Fibroblast of skin of abdomen (primary cell): ENCODE results near the gene DMD. TPM values are rescaled to one million over a fixed set of nuclear protein-coding genes. Genes with fewer than 3 reads are reported as not detected.
"Not testable (repeated sequence)": the region's sequence is repeated elsewhere in the genome, so short reads cannot be mapped to it uniquely, and the experiment has no call there.

Source experiments
- DNase-seq: peaks from one replicate; pipeline ENCODE4 v3.0.0-alpha.2; 2013
- polyA plus RNA-seq, 2 experiments: library from polyadenylated mRNA; unstranded; fragments of 120-200 nt; gene quantifications; one replicate each; pipeline ENCODE4 v1.2.1, GENCODE V29; 2013; ENCODE audit not compliant: insufficient read length in 2 of 2

The DMD gene
- 6.4 TPM for polyA plus RNA-seq (2013, experiment 1 of 2; ENCODE audit: insufficient read length)
- 6.4 TPM for polyA plus RNA-seq (2013, experiment 2 of 2; ENCODE audit: insufficient read length)

DNA sequence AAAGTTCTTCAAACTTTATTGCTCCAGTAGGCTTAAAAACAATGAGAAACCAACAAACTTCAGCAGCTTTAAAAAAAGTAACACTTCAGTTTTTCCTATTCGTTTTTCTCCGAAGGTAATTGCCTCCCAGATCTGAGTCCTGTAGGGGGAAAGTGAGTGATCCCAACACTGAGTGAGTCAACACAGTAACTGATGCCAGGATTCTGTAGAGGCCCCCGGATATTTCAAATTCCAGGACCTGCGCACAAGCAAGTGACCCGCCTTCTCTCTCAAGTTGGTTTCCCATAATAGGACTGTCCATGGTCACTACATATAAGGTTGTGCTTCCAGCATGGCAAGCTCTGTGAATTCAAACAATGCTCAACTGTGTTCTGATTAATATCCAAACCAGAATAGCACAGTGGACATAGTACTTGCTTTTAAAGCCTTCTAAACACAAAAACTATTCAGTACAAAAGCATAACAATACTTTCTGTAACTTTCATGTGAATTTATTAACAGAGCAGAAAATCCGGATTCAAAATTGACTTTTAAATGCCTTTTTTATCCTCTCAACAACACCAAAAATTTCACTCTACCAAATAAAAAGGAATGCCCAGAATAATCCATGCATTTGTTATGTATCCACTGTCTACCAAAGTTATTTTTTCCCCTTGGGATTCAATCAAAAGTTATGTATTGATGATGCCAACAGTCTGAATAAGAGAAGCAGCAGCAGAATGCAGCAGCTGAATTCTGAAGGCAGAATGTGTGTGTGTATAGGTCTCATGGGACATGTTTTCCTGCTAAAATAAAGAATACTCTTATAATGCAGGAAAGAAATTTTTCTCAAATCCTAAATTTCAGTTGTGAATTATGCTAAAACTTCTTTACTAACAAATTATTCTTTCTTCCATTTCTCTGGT is at the start of gene DMD:
DMD (minus strand) TSS at position 194 of the 905 bp plus-strand sequence. CDS start 237 bp downstream, outside the sequence.
- DNase-seq: peak; percentile 74

DNA sequence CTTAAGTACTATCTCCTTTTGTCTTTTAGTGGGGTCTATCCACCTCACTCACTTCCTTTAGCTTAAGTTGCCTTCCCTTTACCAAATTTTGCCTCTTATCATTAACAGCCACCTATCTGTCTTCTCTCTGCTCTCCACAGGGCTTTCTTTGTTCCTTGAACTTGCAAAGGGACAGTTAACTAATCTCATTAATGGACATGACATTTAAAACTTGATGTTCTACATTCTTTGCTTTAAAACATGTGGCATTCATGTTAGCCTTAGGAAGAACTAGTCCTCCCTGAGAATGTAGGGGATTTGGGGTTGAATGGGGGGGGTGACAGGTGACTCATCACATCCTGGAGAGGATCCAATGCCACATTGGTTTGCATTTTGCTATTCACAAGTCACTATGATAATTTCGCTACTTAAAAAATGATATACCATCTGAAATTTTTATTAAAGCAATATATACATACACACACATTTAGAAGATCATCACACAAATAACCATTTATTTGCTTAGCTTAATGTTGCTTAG is 41.0 kb upstream of the DMD start:
- DNase-seq: peak; percentile 0

DNA sequence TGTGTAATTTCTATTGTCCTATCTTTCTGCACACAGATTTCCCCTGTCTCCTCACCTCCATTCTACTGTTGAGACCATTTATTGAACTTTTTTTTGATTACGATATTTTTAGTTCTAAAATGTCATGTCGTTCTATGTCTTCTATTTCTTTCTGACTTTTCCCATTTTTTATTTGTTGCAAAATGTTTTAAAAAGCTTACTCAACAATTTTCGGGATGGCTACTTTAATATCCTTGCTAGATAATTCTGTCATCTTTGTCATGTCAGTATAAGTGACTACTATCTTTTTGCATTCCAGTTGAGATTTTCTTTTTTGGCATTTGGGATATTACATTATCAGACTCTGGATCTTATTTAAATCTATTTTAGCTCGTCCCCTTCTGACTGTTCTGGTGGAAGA is 7.5 kb upstream of the DMD start:
- DNase-seq: no peak

DNA sequence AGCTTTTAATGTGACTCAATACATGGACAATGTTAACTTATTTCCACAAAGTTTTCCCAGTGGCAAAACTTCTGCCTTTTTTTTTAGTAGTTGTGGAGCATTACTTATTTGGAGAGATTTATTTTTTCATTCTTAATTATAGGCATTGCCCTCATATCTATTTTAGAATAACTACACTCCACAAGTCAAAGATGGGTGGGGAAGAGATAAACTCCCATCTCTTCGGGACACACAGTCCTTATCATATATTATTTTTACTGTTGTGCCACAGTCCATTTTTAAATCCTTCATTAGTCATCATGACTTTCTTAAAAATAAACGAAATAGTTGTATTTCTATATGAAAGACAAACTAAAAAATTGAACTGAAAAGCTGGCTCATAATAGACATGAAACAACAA is 1.2 kb downstream of the DMD start:
- no peak for DNase-seq

DNA sequence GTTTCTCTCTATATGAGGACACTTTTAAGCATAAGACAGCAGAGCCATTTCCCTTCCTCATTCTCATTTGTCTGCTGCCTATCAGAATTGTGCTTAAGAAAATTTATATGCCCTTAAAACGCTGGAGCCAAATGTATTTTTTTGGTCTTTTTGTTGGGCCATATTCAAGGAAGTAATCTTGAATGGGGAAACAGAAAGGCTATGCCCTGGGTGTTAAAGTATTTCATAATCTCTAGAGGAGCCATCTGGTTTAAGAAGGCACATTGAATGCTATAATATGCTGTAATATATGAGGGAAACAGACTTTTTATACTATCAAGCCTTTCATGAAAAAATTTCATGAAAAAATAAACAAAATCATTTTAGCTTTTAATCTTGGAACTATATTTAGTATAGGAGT is 4.3 kb downstream of the DMD start:
- DNase-seq: no peak

DNA sequence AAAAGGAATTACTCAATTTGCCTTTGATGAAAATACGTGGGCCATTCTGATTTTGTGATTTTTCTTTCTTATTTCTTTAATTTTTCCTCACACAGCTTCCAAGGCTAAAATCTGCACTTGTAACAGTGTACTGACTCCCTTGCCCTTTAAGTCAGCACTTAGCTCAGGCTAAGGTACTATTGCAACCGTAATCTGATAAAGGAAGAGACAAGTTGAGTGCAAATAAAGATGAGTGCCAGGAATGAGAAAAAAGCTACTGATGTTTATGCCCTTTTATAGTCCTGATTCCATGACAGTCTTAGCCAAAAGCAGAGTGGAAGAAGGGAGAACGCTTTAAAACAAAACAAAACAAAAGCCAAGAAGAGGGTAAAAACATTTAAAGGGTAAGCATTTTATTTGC is 6.0 kb downstream of the DMD start:
- DNase-seq: no peak

DNA sequence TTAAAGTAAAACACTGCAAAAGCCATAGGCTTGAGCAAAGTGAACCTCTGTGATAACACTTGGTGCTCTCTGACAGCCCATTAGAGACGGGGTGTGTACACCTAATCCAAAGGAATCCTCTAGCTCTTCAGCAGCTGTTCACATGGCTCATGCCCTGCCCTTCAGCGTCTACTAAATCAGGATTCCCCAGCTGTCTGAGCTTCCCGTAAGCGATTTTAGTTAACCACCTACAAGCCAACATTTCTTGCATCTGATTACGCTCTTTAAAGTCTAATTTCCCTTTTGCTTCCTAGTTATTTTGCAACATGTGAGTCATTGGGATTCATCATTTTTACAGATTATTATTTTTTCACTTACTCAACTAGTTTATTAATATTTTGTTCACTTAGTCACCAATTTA is 6.5 kb downstream of the DMD start:
- peak; percentile 8 for DNase-seq

DNA sequence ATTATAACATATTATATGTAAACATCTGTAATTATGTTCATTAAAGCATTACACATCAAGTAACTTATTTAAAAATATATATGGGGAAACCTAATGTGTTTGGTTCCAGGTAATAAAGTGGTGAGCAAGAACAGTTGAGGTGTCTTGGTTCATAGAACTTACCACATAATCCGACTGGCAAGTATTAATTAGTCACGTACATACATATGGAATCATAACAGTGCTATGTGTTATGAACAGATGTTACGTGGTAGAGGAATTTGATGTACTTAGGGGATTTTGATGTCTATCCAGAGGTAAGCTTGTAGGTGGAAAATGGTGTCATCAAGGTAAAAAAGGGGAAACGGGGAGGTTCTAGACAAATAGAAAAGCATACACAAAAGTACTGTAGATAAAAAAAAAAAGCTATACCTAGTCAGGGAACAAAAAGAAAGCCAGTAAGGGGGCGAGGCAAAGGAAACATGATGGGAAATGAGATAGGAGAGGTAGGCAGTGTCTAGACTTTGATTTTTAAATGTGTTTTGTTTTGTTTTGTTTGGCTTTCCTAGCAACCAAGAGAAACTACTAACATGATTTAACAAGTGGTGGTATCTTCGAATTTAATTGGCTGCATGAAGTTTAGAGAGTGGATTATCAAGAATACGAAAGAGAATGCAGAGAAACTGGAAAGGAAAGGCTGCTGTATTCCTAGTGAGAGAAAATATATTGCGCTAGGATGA is 12.6 kb downstream of the DMD start:
- no peak for DNase-seq

DNA sequence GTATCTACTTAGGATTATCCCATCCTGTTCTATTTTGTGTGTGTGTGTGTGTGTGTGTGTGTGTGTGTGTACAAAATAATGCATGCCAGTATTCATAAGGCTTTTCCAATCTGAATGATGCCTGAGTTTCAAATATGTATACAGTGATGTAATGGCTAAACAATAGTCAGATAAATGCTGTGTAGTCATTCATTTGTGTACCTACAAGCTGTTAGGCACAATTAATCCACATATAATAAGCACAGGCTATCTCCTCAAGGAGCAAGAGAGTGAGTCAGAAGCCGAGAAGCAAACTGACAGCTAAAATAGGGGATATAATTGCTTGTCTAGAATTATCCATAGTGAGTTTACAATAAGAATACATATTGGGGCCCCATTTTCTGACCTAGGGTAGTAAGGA is 15.7 kb downstream of the DMD start:
- no peak for DNase-seq

DNA sequence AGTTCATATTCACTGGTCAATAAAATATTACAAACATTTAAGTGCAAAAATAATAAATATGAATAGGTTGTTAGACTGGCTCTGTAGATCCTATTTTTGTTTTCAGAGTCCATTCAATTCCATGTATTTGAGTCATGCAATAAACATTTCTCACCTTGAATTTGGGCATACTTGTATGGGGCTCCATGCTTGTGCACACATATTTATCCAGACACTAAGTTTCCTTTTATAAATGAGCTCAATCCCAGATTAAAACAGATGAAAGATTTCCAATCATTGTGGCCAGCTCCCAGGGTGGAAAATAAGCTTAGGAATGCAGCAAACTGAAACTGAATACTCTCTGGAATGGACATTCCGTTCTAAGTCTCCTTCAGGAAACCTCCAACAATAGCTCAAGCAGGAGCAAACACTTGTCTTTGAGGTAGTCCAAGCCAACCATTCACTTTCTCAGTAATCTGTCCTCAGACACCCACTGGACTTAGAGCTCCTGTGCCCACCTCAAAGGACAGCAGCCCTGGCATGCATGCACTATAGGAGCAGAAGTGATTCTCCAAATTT is 16.4 kb downstream of the DMD start:
- DNase-seq: peak; percentile 14

DNA sequence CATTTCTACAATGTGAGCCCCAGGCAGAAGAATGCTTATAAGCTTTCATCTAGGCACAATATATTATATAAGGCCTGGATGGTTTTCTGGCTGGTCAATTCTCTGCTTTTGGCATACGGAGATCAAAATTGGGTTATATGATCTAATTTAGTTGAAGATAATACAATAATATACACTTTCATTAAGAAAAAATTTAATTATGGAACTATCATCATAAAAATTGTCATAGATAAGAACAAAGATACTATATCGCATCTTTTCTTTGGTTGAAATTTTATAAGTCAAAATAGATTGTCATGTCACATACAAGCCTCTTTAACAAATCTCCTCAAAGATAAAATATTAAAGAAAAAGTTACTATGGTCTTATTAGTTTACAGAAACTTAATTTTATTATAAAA is 17.1 kb downstream of the DMD start:
- DNase-seq: no peak

DNA sequence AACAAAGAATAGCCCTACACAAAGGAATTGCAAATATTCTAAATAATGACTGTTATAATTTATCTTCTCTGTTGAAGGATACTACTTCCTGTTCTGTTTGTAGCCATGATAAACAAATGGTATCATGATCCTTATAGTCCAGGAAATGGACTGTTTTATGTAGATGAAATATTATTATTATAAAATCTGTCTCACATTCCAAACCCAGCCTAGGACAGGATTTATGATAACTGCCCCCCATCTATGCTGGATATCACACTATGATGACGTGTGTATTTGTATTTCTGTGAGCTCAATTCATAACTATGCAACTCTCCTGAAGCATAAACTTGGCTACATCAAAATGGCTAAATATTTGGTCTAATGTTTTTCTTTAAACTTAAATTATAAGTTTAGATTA is 21.3 kb downstream of the DMD start:
- DNase-seq: peak; percentile 34

DNA sequence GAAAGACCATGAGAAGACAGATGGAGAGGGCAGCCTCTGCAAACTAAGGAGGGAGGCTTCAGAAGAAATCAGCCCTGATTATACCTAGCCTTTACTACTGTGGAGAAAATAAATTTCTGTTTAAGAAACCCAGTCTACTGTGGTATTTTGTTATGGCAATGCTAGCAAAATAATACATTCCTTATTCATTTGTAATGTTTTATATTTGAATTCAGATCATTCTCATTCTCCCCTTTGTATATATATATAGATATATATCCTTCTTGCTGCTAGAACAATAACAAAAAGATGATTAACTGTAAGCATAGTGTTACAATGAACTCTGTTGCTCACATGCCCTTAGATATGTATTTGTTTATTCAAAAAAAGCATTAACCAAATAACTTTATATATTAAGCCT is 22.5 kb downstream of the DMD start:
- DNase-seq: peak; percentile 1

DNA sequence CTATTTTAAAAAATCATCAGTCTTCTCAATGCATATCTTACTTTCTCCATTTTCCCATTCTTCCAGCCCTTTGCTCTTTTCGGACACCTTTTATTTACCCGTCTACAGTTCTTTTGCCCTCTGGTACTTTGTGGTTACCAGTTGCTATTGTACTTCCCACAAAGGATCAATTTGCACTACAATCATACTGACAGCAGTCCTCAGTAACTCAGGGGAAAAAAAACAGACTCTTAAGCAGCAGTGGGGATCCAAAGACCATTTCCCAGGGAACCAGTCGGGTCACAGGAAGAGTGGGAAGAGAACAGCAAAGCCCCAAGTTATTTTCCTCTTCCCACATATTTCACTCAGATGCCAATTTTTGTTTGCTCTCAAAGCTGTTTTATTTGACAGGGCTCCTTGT is 23.1 kb downstream of the DMD start:
- DNase-seq: no peak

DNA sequence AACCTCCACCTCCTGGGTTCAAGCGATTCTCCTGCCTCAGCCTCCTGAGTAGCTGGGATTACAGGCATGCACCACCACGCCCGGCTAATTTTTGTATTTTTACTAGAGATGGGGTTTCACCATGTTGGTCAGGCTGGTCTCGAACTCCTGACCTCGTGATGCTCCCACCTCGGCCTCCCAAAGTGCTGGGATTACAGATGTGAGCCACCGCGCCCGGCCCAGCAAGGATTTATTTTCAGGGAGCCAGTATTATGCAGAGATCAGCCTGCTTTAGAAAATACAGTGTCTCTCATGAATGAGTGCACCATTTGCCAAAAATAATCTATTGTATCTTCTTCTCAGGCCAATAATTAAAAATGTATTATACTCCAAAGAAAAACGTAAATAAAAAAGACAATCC is 26.5 kb downstream of the DMD start:
- DNase-seq: not testable (repeated sequence)

DNA sequence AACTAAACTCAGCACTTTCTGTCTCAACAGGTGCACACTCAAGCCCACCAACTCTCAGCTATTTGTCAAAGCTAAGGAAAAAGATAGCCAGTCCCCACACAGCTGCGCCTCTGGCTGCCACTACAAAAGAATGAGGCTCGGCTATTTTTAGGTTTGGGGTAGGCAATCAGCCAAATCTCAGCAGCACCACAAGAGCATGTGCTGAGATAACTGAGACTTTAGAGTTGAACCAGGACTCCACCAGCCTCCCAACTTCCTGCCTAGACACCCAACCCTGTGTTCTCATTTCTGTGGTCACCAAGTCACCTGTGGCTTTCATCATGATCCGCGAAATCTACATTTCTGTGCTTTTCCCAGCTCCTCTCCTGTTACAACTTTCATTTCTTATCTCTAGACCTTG is 28.0 kb downstream of the DMD start:
- peak; percentile 41 for DNase-seq

DNA sequence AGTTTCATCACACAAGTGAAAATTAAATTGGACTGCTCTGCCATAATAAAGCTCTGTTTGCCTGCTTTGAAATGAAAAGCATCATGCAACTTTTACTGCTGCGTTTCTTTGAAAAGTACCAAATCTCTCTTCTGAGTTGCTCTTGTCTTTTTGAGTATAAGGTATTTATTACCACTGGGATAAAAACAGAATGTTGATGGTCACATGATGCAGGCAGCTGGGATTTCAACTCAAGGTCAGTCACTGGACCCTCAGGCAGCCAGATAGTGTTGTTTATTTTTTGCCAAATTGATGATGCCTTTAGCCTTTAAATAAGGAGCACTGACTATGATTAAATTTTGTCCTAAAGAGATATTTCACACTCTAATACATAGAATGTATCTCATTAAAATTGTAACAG is 32.7 kb downstream of the DMD start:
- DNase-seq: no peak

DNA sequence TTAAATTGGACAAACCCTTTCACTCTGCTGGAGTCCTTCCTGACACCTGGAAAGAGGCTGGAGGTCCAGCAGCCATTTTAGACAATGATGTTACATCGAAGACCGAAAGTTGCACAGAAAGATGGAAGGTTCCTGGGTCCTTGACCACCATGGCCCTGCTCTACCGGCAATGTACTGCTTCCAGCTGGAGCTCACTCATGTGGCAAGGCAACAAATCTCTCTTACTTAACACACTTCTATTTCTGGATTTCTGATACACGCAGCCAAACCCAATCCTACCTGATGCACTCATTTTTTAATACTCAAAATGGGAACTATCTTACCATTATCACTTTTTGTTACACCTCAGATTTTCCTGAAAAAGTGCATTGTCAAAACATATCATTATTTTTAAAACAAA is 33.1 kb downstream of the DMD start:
- no peak for DNase-seq

DNA sequence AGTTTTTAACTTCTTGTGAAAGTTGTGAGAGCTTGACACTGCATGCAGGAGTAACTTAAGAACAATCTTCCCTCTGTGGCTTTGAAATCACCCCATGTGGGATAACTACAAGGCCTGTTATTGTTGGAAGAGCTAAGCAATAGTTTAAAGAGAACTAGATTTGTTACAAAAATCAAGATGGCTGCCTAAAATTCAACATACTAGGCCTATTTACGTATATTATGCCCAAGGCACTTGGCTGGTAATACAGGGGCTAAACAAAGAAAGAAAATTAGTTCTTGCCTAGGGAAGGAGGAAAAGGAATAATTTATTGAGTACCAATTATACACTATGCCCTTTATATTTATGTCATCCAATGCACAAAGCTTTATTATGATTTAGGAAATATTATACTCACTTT is 36.1 kb downstream of the DMD start:
- DNase-seq: no peak

DNA sequence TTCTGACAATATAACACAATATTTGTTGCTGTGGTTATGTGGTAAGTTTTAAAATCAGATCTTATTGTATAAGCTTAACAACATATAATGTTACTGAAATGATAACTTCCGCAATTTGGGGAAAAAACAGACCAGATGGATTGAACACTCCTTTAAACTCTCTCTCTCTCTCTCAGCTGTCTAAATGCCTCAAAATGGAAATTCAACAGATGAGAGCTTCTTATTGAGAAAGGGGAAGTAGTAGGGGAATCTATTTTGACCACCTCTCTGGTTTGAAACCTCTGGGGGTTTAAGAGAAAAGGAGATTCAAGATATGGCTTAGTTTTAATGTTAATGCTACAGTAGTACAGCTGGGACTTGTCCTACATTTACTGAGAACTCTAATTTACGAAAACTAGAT is 40.3 kb downstream of the DMD start:
- no peak for DNase-seq

DNA sequence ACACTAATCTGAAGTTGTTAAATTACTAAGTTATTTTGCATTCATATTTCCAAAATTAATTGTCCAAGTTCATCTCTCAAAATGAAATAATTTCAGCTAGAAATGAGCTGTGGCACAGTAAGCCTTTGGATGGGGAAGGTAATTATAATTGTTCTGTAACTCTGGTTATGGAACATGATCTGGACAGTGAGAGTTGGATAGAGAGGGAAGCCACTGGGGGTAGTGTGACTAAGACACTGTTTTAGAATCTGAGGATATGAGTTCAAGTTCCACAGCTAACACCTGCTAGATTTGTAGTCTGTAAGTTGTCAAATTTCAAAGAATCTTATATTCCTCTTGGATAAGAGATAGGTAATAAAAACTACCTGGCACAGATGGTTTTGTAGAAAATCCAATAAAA is 49.5 kb downstream of the DMD start:
- no peak for DNase-seq

DNA sequence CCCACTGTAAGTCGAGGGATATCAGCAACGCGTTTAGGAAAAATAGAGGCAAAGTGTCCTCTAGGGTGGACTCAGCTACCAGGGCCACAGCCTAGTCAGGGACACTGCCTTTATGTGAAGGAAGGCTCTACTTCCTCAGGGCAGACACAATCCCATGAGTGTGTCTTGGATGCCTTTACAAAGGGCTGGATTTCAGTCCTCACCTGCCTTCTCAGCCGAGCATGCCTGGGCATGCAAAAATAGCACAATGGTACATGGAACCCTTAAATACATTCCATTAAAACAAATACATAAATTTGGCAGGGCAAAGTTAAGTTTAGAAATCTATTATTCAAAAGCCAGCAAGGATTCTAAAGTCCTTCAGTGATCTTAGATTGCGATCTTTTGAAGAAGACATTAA is 51.1 kb downstream of the DMD start:
- DNase-seq: no peak

DNA sequence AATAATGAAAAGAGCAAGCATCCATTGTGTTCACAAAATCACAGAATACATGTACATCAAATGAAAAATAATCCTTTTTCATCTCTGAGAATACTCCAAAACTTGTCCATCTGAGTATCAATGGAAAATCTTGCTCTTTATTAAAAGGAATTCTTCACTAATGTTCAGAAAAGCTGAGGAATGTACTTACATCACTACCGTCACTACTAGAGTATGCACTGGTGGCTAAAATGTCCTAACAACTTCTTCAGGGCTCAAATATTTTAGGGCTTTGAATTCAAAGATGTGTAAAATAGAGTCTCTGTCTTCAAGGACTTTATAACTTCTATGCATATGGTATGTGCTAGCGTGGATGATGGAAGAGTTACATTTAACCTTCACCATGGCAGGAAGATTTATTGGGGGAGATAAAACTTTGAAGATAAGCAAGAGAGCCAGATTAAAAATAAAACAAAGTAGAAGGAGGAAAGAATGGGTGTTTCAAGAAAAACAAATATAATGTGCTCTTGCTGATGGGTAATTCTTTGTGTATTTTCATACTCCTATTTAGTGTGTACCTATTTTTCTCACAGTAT is 55.1 kb downstream of the DMD start:
- DNase-seq: peak; percentile 18
